Measurements from ENCODE around the gene DMPK.

The DMPK gene

DNA sequence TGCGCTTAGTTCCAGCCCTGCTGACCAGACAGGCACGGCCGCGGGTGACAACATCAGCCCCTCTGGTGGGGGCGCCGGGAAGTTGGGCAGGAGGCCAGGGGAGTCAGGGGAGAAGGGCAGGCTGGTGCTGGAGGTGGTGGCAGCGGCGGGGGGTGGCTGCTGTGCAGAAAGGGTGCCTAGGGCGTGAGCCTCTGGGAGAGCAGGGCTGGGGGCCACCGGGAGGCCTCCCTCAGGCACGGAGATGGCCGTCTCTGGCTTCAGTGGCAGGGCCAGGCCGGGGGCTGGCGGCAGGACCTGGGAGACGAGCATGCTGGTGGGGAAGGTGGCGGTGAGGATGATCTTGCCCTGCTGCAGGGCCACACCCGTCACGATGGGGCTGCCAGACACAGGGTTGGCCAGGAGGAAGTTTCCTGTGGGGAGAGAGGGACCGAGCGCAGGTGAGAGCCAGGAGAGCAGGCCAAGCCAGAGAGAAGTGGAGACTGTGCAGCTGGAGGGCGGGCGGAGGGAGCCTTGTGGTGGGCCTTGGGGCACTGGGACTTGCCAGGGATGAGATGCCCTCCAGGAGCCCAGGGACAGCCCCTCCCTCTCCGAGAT is 16.5 kb downstream of the DMPK start:
- no peak overlapping the region for H3K27ac ChIP-seq
- peaks cover 58% of the 10 kb centered on the region for H3K4me1 ChIP-seq
- H4K20me1 ChIP-seq = peaks cover under 1% of the 10 kb centered on the region
- TF ChIP-seq Cebpa-rat (IDR thresholded peaks at IDR 0.05) = no peak
- no peaks in the 10 kb centered on the region for H3K36me3 ChIP-seq
- H3K4me3 ChIP-seq = no peak overlapping the region
- no peak overlapping the region for H3K4me2 ChIP-seq
- H3K9ac ChIP-seq = no peak overlapping the region
- peaks cover 19% of the 10 kb centered on the region for H3K27me3 ChIP-seq
- no peaks in the 10 kb centered on the region for H3K9me3 ChIP-seq

DNA sequence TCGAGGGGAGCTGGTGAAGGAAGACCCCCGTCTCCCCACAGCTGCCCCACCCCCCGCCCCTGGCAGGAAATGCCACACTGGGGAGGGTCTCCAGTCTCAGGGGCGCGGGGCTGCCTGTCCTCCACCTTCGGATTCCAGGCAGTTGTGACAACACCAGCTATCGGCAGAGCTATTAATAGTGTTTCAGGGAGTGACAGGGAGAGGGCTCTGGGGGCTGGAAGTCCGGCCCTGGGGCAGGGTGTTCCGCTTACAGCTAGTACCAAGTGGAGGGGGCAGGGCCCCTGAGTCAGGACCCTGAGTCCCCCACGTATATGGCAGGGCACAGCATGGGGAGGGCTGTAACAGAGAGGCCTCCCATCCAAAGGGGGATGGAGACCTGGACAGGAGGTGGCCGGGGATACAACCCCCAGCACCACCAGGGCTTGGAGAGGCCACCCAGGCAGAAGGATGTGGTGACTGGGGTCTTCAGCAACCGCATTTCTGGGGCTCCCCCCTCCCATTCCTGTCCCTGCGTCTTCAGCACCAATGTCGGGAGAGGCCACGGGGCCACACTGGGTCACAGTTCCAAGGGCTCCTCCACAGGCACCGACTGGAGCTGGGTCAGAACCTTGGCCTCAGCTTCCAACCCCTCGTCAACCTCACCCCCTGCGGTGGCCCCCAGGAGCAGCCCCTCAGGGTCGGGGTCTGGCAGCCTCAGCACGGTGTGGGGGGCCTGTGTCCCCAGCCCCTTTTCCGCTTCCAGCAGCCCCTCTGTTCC is 17.2 kb downstream of the DMPK start:
- Histone ChIP-seq H3K27ac (no peak overlapping the region), H3K4me2 (peak overlapping the region; percentile 54; the same call in 1 of the 2 replicates), H3K36me3 (no peaks in the 10 kb centered on the region), H3K4me3 (no peak overlapping the region), H3K27me3 (peaks cover 19% of the 10 kb centered on the region), H3K9me3 (no peaks in the 10 kb centered on the region), H3K4me1 (peaks cover 57% of the 10 kb centered on the region), H3K9ac (no peak overlapping the region), H4K20me1 (no peaks in the 10 kb centered on the region; the same call in 1 of the 2 replicates)
- TF ChIP-seq Cebpa-rat (IDR thresholded peaks at IDR 0.05) = no peak

DNA sequence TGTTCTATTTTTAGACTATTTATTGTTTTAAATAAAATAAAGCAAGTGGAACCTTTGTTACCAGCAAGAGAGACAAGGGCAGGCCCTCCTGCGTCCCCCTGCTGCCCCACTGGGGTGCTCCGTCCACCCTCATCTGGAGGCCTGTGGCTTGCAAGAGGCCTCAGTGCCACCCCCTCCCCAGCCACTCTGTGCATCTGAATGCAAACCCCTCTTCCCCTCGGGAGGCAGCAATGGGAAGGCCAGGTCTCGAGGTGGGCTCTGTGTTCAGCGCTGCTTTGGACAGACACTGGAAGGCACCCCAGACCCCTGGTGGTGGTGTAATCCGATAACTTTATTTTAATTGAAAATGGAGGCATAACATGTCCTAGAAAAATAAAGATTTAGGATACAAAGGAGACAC is 17.8 kb downstream of the DMPK start:
- Histone ChIP-seq H3K4me3 (no peak overlapping the region), H3K9ac (no peak overlapping the region), H3K36me3 (no peaks in the 10 kb centered on the region), H3K9me3 (no peaks in the 10 kb centered on the region), H3K4me1 (peaks cover 57% of the 10 kb centered on the region), H3K27me3 (peaks cover 19% of the 10 kb centered on the region), H3K4me2 (peak overlapping the region; percentile 54; the same call in 1 of the 2 replicates), H3K27ac (no peak overlapping the region), H4K20me1 (no peaks in the 10 kb centered on the region; the same call in 1 of the 2 replicates)
- TF ChIP-seq Cebpa-rat (IDR thresholded peaks at IDR 0.05) = no peak

DNA sequence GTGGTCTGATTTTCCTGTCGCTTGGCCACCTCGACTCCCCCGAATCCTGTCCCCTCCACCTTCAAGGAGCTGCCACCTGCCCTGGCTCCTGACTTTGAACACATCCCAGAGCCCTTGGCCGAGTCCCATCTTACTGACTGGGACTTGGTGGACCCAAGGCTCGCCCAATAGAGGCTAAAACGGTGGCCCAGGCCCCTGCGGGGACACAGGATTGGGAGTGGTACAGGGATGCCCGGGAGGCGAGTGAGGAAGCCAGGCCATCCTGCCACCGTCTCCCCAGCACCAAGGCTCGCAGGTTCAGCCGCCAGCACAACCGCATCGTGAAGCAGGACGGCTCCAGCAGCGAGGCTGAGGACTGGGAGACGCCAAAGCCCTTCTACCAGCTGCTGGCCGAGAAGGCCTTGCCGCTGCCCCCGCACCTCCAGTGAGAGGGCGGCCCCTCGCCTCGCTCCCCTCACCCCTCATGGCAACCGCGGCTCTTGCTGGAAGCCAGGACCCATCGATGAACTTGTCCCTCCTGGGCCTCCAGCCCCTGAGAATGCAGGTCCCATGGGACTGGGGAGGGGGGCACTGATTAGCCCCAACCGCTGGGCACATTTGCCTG is 18.5 kb downstream of the DMPK start:
- H3K9ac ChIP-seq = no peak overlapping the region

DNA sequence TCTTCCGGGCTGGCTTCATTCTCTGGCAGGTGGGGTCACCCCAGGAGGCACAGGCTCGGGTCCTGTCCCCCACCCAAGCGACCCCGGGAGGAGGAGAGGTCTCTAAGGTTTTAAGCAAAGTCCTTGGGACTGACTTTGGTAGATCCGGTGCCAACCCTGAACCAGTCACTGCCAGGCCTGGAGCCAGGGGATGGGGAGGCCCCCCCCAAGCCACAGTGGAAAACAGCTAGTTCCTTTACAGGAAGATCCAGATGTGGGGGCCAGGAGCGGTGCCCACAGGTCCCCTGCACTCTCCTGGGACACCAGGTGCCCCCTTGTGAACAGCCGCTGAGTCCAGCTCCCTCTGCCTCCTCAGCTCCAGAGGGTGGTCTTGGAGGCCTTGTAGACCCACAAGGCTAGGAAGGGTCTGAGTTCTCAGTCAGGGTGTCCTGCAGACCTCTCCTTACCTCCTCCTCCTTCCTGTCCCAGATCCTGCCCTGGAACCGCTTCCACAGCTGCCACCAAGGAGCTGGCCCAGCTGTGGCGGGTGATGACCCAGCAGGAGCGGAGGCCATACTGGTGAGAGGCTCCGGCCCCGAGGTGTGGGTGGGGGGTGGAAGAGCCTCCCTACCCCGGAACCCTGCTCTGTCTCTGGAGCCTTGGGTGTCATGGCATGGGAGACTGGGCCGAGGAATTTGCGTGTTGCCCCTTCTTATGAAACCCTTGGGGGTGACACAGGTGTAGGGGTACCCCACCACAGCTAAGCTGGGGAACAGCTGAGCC is 19.2 kb downstream of the DMPK start:
- Histone ChIP-seq H3K27ac (peak overlapping the region; percentile 30; the same call in 1 of the 2 replicates), H3K4me3 (no peak overlapping the region), H4K20me1 (no peaks in the 10 kb centered on the region; the same call in 1 of the 2 replicates), H3K27me3 (peaks cover 14% of the 10 kb centered on the region), H3K4me1 (peaks cover 54% of the 10 kb centered on the region), H3K9ac (no peak overlapping the region), H3K4me2 (peak overlapping the region; percentile 54), H3K36me3 (no peaks in the 10 kb centered on the region), H3K9me3 (no peaks in the 10 kb centered on the region)
- no peak for TF ChIP-seq Cebpa-rat (IDR thresholded peaks at IDR 0.05)

More for the DNA sequence above, 18.5 kb downstream of the DMPK start:
- Histone ChIP-seq H3K27ac (no peak overlapping the region), H3K4me3 (no peak overlapping the region), H3K9me3 (no peaks in the 10 kb centered on the region), H3K4me2 (peak overlapping the region; percentile 54), H4K20me1 (no peaks in the 10 kb centered on the region; the same call in 1 of the 2 replicates), H3K27me3 (peaks cover 19% of the 10 kb centered on the region), H3K4me1 (peaks cover 57% of the 10 kb centered on the region), H3K36me3 (no peaks in the 10 kb centered on the region)
- no peak for TF ChIP-seq Cebpa-rat (IDR thresholded peaks at IDR 0.05)

DNA sequence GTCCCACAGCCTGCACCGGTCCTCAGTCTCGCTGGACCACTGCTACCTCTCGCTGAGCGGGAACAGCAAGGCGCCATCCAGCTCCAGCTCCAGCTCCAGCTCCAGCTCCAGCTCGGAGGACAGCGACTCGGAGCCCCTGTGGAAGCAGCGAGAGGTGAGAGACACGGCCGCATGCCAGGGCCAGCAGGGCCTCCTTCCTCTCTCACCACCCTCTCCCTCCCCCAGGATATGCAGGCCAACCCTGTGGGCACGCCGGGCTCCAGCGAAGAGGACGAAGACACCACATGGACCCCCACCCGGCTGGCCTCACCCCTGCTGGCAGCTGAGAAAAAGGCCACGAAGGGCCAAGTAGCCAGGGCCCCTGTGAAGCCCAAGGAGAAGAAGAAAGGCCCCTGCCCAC is 20.6 kb downstream of the DMPK start:
- Histone ChIP-seq H3K4me1 (peaks cover 40% of the 10 kb centered on the region), H3K4me3 (no peak overlapping the region), H4K20me1 (no peaks in the 10 kb centered on the region; the same call in 1 of the 2 replicates), H3K27ac (peak overlapping the region; percentile 55; the same call in 1 of the 2 replicates), H3K9me3 (no peaks in the 10 kb centered on the region), H3K4me2 (peak overlapping the region; percentile 54), H3K9ac (no peak overlapping the region), H3K27me3 (0 out of 2 replicates have a peak, but pooled peaks cover under 1% of the 10 kb centered on the region), H3K36me3 (no peaks in the 10 kb centered on the region)
- TF ChIP-seq Cebpa-rat (IDR thresholded peaks at IDR 0.05) = no peak

DNA sequence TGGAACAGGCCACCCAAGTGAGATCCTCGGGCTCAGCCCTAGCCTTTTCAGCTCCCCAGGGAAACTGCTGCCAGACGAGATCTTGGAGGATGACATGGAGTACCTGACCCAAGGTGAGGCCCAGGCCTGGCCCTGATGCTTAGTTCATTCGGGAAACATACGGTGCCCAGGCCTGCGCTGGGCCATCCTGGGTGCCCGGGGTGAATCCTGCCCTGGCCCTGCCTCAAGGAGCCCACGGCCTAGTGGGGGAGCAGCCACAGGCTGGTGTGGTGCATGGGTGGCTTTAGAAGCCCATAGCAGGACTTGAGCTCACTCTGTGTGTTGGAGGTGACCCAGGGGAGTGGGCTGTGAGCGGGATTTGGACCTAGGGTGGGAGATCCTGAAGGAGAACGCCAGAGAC is 23.4 kb downstream of the DMPK start:
- no peak overlapping the region for H3K4me3 ChIP-seq
- no peak overlapping the region for H3K4me2 ChIP-seq
- no peaks in the 10 kb centered on the region for H4K20me1 ChIP-seq
- peaks cover 27% of the 10 kb centered on the region for H3K4me1 ChIP-seq
- H3K9ac ChIP-seq = no peak overlapping the region
- H3K9me3 ChIP-seq = no peaks in the 10 kb centered on the region
- H3K36me3 ChIP-seq = no peaks in the 10 kb centered on the region
- H3K27me3 ChIP-seq = no peaks in the 10 kb centered on the region
- no peak overlapping the region for H3K27ac ChIP-seq
- TF ChIP-seq Cebpa-rat (IDR thresholded peaks at IDR 0.05) = no peak

DNA sequence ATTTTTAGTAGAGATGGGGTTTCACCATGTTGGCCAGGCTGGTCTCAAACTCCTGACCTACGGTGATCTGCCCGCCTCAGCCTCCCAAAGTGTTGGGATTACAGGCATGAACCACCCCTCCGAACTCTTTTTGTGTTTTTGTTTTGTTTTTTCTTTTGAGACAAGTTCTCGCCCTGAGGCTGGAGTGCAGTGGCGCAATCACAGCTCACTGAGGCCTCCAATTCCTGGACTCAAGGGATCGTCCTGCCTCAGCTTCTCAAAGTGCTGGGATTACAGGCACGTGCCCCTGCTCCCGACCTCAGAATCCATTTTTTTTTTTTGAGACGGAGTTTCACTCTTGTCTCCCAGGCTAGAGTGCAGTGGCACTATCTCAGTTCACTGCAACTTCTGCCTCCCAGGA is 24.6 kb downstream of the DMPK start:
- Histone ChIP-seq H3K27me3 (no peaks in the 10 kb centered on the region), H3K36me3 (no peaks in the 10 kb centered on the region), H3K9me3 (no peaks in the 10 kb centered on the region), H3K4me1 (peaks cover 22% of the 10 kb centered on the region), H3K4me3 (no peak overlapping the region), H3K4me2 (no peak overlapping the region), H4K20me1 (no peaks in the 10 kb centered on the region), H3K27ac (no peak overlapping the region), H3K9ac (no peak overlapping the region)
- TF ChIP-seq Cebpa-rat (IDR thresholded peaks at IDR 0.05) = no peak

DNA sequence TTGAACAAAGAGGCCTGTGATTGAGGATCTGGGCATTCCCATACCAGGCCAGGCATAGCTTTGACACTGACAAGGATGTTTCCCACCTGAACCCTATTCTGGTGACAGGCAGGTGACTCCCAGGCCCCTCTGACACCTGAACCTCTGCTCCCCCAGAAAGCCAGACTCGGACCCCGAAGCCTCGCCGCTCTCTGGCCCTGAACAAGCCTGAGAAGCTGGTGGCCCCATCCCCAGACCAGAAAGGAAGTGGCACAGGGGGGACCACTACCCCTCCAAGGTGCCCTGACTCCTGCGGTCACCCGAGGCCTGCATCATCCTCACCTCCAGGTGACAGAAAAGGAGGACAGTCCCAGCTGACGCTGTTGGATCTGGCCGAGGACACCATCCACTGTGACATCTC is 28.0 kb downstream of the DMPK start:
- Histone ChIP-seq H3K27me3 (no peaks in the 10 kb centered on the region), H3K9me3 (no peaks in the 10 kb centered on the region), H3K4me1 (peaks cover 8% of the 10 kb centered on the region), H3K4me3 (no peak overlapping the region), H3K36me3 (no peaks in the 10 kb centered on the region), H3K4me2 (no peak overlapping the region), H3K9ac (no peak overlapping the region), H4K20me1 (no peaks in the 10 kb centered on the region), H3K27ac (no peak overlapping the region)
- TF ChIP-seq Cebpa-rat (IDR thresholded peaks at IDR 0.05) = no peak

Measured in BLaER1 (cell line).